K562 (cell line): Measurements from ENCODE around the gene ZP1. TPM values are rescaled to one million over a fixed set of nuclear protein-coding genes. Genes with fewer than 3 reads are reported as not detected.

Source experiments
- ATAC-seq: fragments of 200-7000 bp; cut with Tn5 transposase; 3 replicates; pipeline ENCODE4 v1.9.1; 2020; ENCODE audit warnings: moderate library complexity
- BruUV-seq: library from RNA; stranded (reverse); fragments of 400-500 nt; replicated peaks from 2 replicates; lab custom pipeline; 2021; lab: Mats Ljungman, UMichigan
- CTCF ChIA-PET: fragments of 300-600 bp; formaldehyde crosslinking; extraction: SDS; loops from one replicate; lab custom pipeline; 2021; ENCODE audit warnings: low intra/inter-chr PET ratio; lab: Yijun Ruan, JAX
- POLR2A ChIA-PET: fragments of 300-600, 350-650 bp; sonication (Branson Sonifier 250); formaldehyde crosslinking; extraction: SDS; loops from one replicate; lab custom pipeline; 2021; ENCODE audit warnings: antibody characterized with exemption, inconsistent platforms; lab: Yijun Ruan, JAX
- DNase-seq, 4 experiments: peaks; one replicate each; pipeline versions ENCODE4 v3.0.0 to v3.0.0-alpha.2; 2011 to 2018; ENCODE audit warnings: low spot score in 3 of 4, mixed read lengths in 3 of 4; ENCODE audit errors: extremely low read depth in 1 of 4
- FAIRE-seq: peaks from 2 replicates; lab custom pipeline; 2011; peaks lifted over from hg19 to GRCh38; lab: Jason Lieb, UNC
- H2AFZ ChIP-seq: 2 replicates; pipeline ENCODE4 v1.6.0; 2011; ENCODE audit warnings: low read depth, low read length, control low read depth, inconsistent platforms
- H3K27ac ChIP-seq: fragments of 200-600 bp; 3 replicates; pipeline ENCODE4 v1.8.0; 2011; ENCODE audit warnings: low read depth, mild to moderate bottlenecking, control low read depth, inconsistent platforms, low read length, moderate library complexity, mixed read lengths; ENCODE audit errors: extremely low read depth
- H3K27me3 ChIP-seq, 2 experiments: fragments of 300-600 bp in 1 of 2; 2 replicates in 1 of 2; 3 replicates in 1 of 2; pipeline versions ENCODE4 v1.6.0 to v1.8.0; 2011; ENCODE audit warnings: inconsistent platforms in 2 of 2, low read length in 2 of 2, mild to moderate bottlenecking in 1 of 2, mixed read lengths in 1 of 2, moderate library complexity in 1 of 2; ENCODE audit not compliant: control insufficient read depth in 2 of 2, insufficient read depth in 2 of 2
- H3K36me3 ChIP-seq: fragments of 300-600 bp; 3 replicates; pipeline ENCODE4 v1.8.0; 2011; ENCODE audit warnings: mild to moderate bottlenecking, low read length, inconsistent platforms; ENCODE audit not compliant: control insufficient read depth, insufficient read depth
- H3K4me1 ChIP-seq, 2 experiments: fragments of 200-600 bp in 1 of 2; replicated peaks in 1 of 2; 2 replicates in 1 of 2; 3 replicates in 1 of 2; pipeline versions ENCODE4 v1.5.1 to v1.8.0; 2011; ENCODE audit warnings: inconsistent platforms in 2 of 2, low read length in 2 of 2, mild to moderate bottlenecking in 1 of 2, mixed read lengths in 1 of 2, moderate library complexity in 1 of 2; ENCODE audit not compliant: control insufficient read depth in 2 of 2, insufficient read depth in 2 of 2
- H3K4me2 ChIP-seq: 2 replicates; pipeline ENCODE4 v1.6.1; 2011; ENCODE audit warnings: low read length, control low read depth, inconsistent platforms, mixed read lengths; ENCODE audit not compliant: insufficient read depth
- H3K4me3 ChIP-seq: fragments of 200-600 bp; sonication (generic), shearing (Covaris generic); 2 replicates; pipeline ENCODE4 v1.5.1; 2016; ENCODE audit warnings: control low read depth, inconsistent platforms
- H3K79me2 ChIP-seq: fragments of 200-600 bp; 3 replicates; pipeline ENCODE4 v1.8.0; 2011; ENCODE audit warnings: low read length, inconsistent platforms; ENCODE audit not compliant: control insufficient read depth, insufficient read depth
- H3K9ac ChIP-seq, 2 experiments: 2 replicates each; pipeline versions ENCODE4 v1.6.0 to v1.6.1; 2011; ENCODE audit warnings: low read depth in 2 of 2, low read length in 2 of 2, control low read depth in 1 of 2, inconsistent platforms in 1 of 2, mild to moderate bottlenecking in 1 of 2, mixed read lengths in 1 of 2; ENCODE audit not compliant: insufficient read depth in 1 of 2
- H3K9me1 ChIP-seq: one replicate; pipeline ENCODE4 v1.6.0; 2011; ENCODE audit warnings: inconsistent platforms, mild to moderate bottlenecking, low read length, moderate library complexity; ENCODE audit not compliant: control insufficient read depth, insufficient read depth
- H3K9me3 ChIP-seq: replicated peaks from 2 replicates; pipeline ENCODE4 v1.5.1; 2011; ENCODE audit warnings: low read depth, low read length, inconsistent platforms; ENCODE audit not compliant: control insufficient read depth, insufficient read depth
- H4K20me1 ChIP-seq: replicated peaks from 2 replicates; pipeline ENCODE4 v1.6.1; 2011; ENCODE audit warnings: low read length, inconsistent platforms, mixed read lengths; ENCODE audit not compliant: control insufficient read depth, insufficient read depth
- CEBPZ ChIP-seq: fragments of 150-350 bp; IDR thresholded peaks from 2 replicates; pipeline ENCODE4 v1.6.1; 2014; ENCODE audit warnings: low read depth, mild to moderate bottlenecking, low read length, borderline replicate concordance
- CTBP1 ChIP-seq: fragments of 450-650 bp; IDR thresholded peaks from 2 replicates; pipeline ENCODE4 v1.6.1; 2016; ENCODE audit warnings: borderline replicate concordance
- ETV5 ChIP-seq: sonication (generic); formaldehyde crosslinking; IDR thresholded peaks from 2 replicates; pipeline ENCODE4 v1.4.0; 2020; ENCODE audit warnings: low read depth, mild to moderate bottlenecking, missing genetic modification reagents
- HNRNPUL1 ChIP-seq: fragments of 200-400 bp; formaldehyde crosslinking; IDR thresholded peaks from 2 replicates; pipeline ENCODE4 v1.6.1; 2017; ENCODE audit warnings: low read length
- KDM2B ChIP-seq: fragments of 250-450 bp; sonication (Bioruptor Pico); IDR thresholded peaks from 2 replicates; pipeline ENCODE4 v1.8.0; 2021; ENCODE audit warnings: mild to moderate bottlenecking, moderate library complexity
- PCBP1 ChIP-seq: fragments of 200-400 bp; formaldehyde crosslinking; IDR thresholded peaks from 2 replicates; pipeline ENCODE4 v1.6.1; 2018; ENCODE audit warnings: mild to moderate bottlenecking, low read depth, low read length; ENCODE audit not compliant: poor library complexity, severe bottlenecking
- POLR3G ChIP-seq: IDR thresholded peaks from 2 replicates; pipeline ENCODE4 v1.6.1; 2011; ENCODE audit not compliant: insufficient read length, insufficient replicate concordance; ENCODE audit errors: extremely low read depth
- TRIM25 ChIP-seq: fragments of 450-650 bp; IDR thresholded peaks from 2 replicates; pipeline ENCODE4 v1.7.0; 2016; ENCODE audit warnings: borderline replicate concordance
- ZBTB26 ChIP-seq: fragments of 450-650 bp; formaldehyde crosslinking; IDR thresholded peaks from 2 replicates; pipeline ENCODE4 v1.4.0; 2022; ENCODE audit warnings: missing genetic modification characterization
- ZNF639 ChIP-seq, 2 experiments: fragments of 200-800 bp in 1 of 2; sonication (Bioruptor generic) in 1 of 2; sonication (generic) in 1 of 2; formaldehyde crosslinking in 1 of 2; IDR thresholded peaks in 1 of 2; conservative IDR thresholded peaks in 1 of 2; 2 replicates each; pipeline versions ENCODE4 v1.5.0 to v1.6.1; 2016 to 2020; ENCODE audit warnings: missing compliant biosample characterization in 1 of 2, missing genetic modification characterization in 1 of 2, missing genetic modification reagents in 1 of 2
- WGBS: fragments of 100-300 bp; shearing (Covaris generic); methylation state at CpG from one replicate; pipeline ENCODE4 v1.1.6; 2016; ENCODE audit warnings: low coverage, mixed read lengths; ENCODE audit not compliant: insufficient coverage; ENCODE audit errors: missing lambda C conversion rate; 5-methylcytosine and 5-hydroxymethylcytosine counted together
- in situ Hi-C: fragments of 300-500 bp; cut with MboI; formaldehyde crosslinking; loops from 4 replicates; pipeline ENCODE4 v1.15.0; 2018; ENCODE audit warnings: inconsistent platforms, mixed read lengths
- intact Hi-C: fragments of 100-400 bp; cut with micrococcal nuclease; formaldehyde crosslinking; loops from 2 replicates; pipeline ENCODE4 v1.14.2; 2022
- polyA plus RNA-seq, 8 experiments: library from polyadenylated mRNA; depleted of rRNA in 4 of 8; stranded (reverse) in 5 of 8; unstranded in 3 of 8; fragments of >200 nt; fragmentation: Nextera tagmentation in 2 of 8; fragmentation: Illumina TruSeq in 1 of 8; extraction: Ambion mirVana in 2 of 8; extraction: Trizol in 1 of 8; gene quantifications; 2 replicates each; pipeline versions ENCODE4 v1.2.1 to v1.2.3, GENCODE V29; 2011 to 2014; ENCODE audit warnings: inconsistent platforms in 1 of 8, missing spikeins in 1 of 8
- total RNA-seq, 7 experiments: library from RNA; depleted of rRNA in 6 of 7; stranded (reverse); fragments of >200 nt in 6 of 7; fragmentation: Illumina TruSeq in 2 of 7; extraction: Trizol in 2 of 7; gene quantifications; 2 replicates each; pipeline versions ENCODE4 v1.2.1 to v1.2.3, GENCODE V29; 2011 to 2021; ENCODE audit warnings: low replicate concordance in 1 of 7

The ZP1 gene
- total and polyA plus RNA-seq, 9 of the 15 experiments (the other 6 are each of a cell fraction or from before 2014, with no cell fraction given), result 0.11 to 0.15 TPM; not detected in 7

GRCh38 chr11:60906132-60906972, 39.0 kb downstream of the ZP1 start, which contains the start of gene PRPF19:
PRPF19 (minus strand) TSS chr11:60906585; CDS start chr11:60906382, 203 bp downstream.
- Histone ChIP-seq H3K9me3 (peaks cover 8% of the 10 kb centered on the region), H3K27me3 (no peaks in the 10 kb centered on the region), H3K4me3 (peak within 1 kb of the TSS; percentile 92), H3K9me1 (peaks cover 3% of the 10 kb centered on the region), H2AFZ (peak within 1 kb of the TSS; percentile 77), H3K9ac (peak within 1 kb of the TSS; percentile 95 to 98), H3K4me2 (peak within 1 kb of the TSS; percentile 93), H3K36me3 (peaks cover 40% of the 10 kb centered on the region), H4K20me1 (peaks cover 27% of the 10 kb centered on the region), H3K27ac (peak within 1 kb of the TSS; percentile 91), H3K79me2 (peaks cover 43% of the 10 kb centered on the region), H3K4me1 (peaks cover 5 to 14% of the 10 kb centered on the region in 2 experiments; a peak in 4 of 5 replicates)
- in situ Hi-C loops, result no loop called here
- intact Hi-C loops, result no loop called here
- ChIA-PET CTCF (no interaction called here), POLR2A (interaction anchor here (0.6 to 2.7 kb wide), 11 partner anchors 9 to 157 kb away, joined by 3 to 14 read pairs (median 4); partner anchors contain the start of gene PTGDR2)
- FAIRE-seq, result peak; percentile 99
- peak; percentile 94 to 97 (median 96) for DNase-seq
- peak; percentile 98 for ATAC-seq
- BruUV-seq, result no TSS peak
- 1% methylated on average over 60 of the region's 75 CpGs for WGBS
- peak; percentile 73 for TF ChIP-seq PCBP1
- peak in 1 of 2 experiments; percentile 56; a peak in 1 of 4 replicates for TF ChIP-seq ZNF639 (CRISPR knock-in tag; conservative IDR thresholded peaks at IDR 0.05 in 1 of 2, IDR thresholded peaks at IDR 0.05 in 1 of 2)
- TF ChIP-seq ZBTB26 (CRISPR knock-in tag), result no peak
- TF ChIP-seq TRIM25, result no peak
- TF ChIP-seq CEBPZ, result no peak
- peak; percentile 56; the same call in 1 of the 2 replicates for TF ChIP-seq CTBP1
- 0 out of 2 replicates have a peak, but pooled peaks have one; percentile 36 for TF ChIP-seq KDM2B
- peak; percentile 77; the same call in 1 of the 2 replicates for TF ChIP-seq ETV5 (CRISPR knock-in tag)
- no peak for TF ChIP-seq HNRNPUL1
- TF ChIP-seq POLR3G, result no peak
